Progenitor cell of endocrine pancreas (in vitro differentiated cells): ENCODE results near the gene DSG3. TPM values are rescaled to one million over a fixed set of nuclear protein-coding genes. Genes with fewer than 3 reads are reported as not detected.
A peak's percentile ranks its signal among the peaks of the same experiment; 100 is the strongest.

Experiments
- DNase-seq: peaks from one replicate; pipeline ENCODE4 v3.0.0; 2021; ENCODE audit warnings: low spot score; ENCODE audit not compliant: unreplicated experiment
- H3K27ac Mint-ChIP-seq: 2 replicates; pipeline ENCODE4 v1.8.0; 2021; ENCODE audit warnings: mild to moderate bottlenecking, moderate library complexity, mixed read lengths
- H3K27me3 Mint-ChIP-seq: 2 replicates; pipeline ENCODE4 v1.8.0; 2021; ENCODE audit warnings: mixed read lengths
- H3K36me3 Mint-ChIP-seq: 2 replicates; pipeline ENCODE4 v1.8.0; 2022; ENCODE audit warnings: mixed read lengths; ENCODE audit not compliant: insufficient read depth
- H3K4me1 Mint-ChIP-seq: 2 replicates; pipeline ENCODE4 v1.8.0; 2021; ENCODE audit warnings: low read depth, mixed read lengths
- H3K4me3 Mint-ChIP-seq: 2 replicates; pipeline ENCODE4 v1.8.0; 2021; ENCODE audit warnings: low read depth, mild to moderate bottlenecking, moderate library complexity, mixed read lengths
- H3K9me3 Mint-ChIP-seq: 2 replicates; pipeline ENCODE4 v1.8.0; 2021; ENCODE audit warnings: low read depth, mixed read lengths
- CTCF ChIP-seq: fragments of 200-600 bp; sonication (generic); IDR thresholded peaks from one replicate; pipeline ENCODE4 v1.5.0; 2021; ENCODE audit warnings: antibody characterized with exemption, mild to moderate bottlenecking; ENCODE audit not compliant: unreplicated experiment
- total RNA-seq: library from RNA; stranded (reverse); gene quantifications from 2 replicates; pipeline ENCODE4 v1.2.1, GENCODE V29; 2021

Gene DSG3
- total RNA-seq, 1 donor from 2014 or later: not detected

GRCh38 chr18:31402026-31402373, 45.5 kb upstream of the DSG3 start:
- no peaks in the 10 kb centered on the region for H3K36me3 Mint-ChIP-seq
- peak overlapping the region; percentile 49 for H3K27ac Mint-ChIP-seq
- DNase-seq: no peak
- TF ChIP-seq CTCF: no peak
- no peaks in the 10 kb centered on the region for H3K9me3 Mint-ChIP-seq
- no peak overlapping the region for H3K4me3 Mint-ChIP-seq
- no peaks in the 10 kb centered on the region for H3K27me3 Mint-ChIP-seq
- peaks cover 44% of the 10 kb centered on the region for H3K4me1 Mint-ChIP-seq

GRCh38 chr18:31403409-31403808, 44.1 kb upstream of the DSG3 start:
- no peak overlapping the region for H3K4me3 Mint-ChIP-seq
- peak overlapping the region; percentile 36 for H3K27ac Mint-ChIP-seq
- TF ChIP-seq CTCF: no peak
- no peaks in the 10 kb centered on the region for H3K9me3 Mint-ChIP-seq
- peaks cover 40% of the 10 kb centered on the region for H3K4me1 Mint-ChIP-seq
- H3K36me3 Mint-ChIP-seq: no peaks in the 10 kb centered on the region
- no peak for DNase-seq
- no peaks in the 10 kb centered on the region for H3K27me3 Mint-ChIP-seq

GRCh38 chr18:31407649-31408048, 39.9 kb upstream of the DSG3 start:
- peaks cover 9% of the 10 kb centered on the region for H3K4me1 Mint-ChIP-seq

GRCh38 chr18:31409276-31409675, 38.3 kb upstream of the DSG3 start:
- Mint-ChIP-seq H3K36me3 (no peaks in the 10 kb centered on the region), H3K27ac (no peak overlapping the region), H3K4me1 (no peaks in the 10 kb centered on the region), H3K9me3 (peaks cover 4% of the 10 kb centered on the region), H3K27me3 (no peaks in the 10 kb centered on the region), H3K4me3 (no peak overlapping the region)
- TF ChIP-seq CTCF: no peak
- no peak for DNase-seq

More at GRCh38 chr18:31407649-31408048, 39.9 kb upstream of the DSG3 start:
- H3K4me3 Mint-ChIP-seq: no peak overlapping the region
- DNase-seq: no peak
- H3K27ac Mint-ChIP-seq: no peak overlapping the region
- peaks cover 4% of the 10 kb centered on the region for H3K9me3 Mint-ChIP-seq
- no peak for TF ChIP-seq CTCF
- no peaks in the 10 kb centered on the region for H3K36me3 Mint-ChIP-seq
- H3K27me3 Mint-ChIP-seq: no peaks in the 10 kb centered on the region

GRCh38 chr18:31410716-31411483, 36.6 kb upstream of the DSG3 start:
- H3K36me3 Mint-ChIP-seq: no peaks in the 10 kb centered on the region
- DNase-seq: no peak
- no peak overlapping the region for H3K4me3 Mint-ChIP-seq
- peaks cover 8% of the 10 kb centered on the region for H3K9me3 Mint-ChIP-seq
- no peaks in the 10 kb centered on the region for H3K4me1 Mint-ChIP-seq
- no peak for TF ChIP-seq CTCF
- no peaks in the 10 kb centered on the region for H3K27me3 Mint-ChIP-seq
- H3K27ac Mint-ChIP-seq: no peak overlapping the region
